IMR-90 (cell line): ENCODE data around the gene PRKN. TPM values are rescaled to one million over a fixed set of nuclear protein-coding genes. Genes with fewer than 3 reads are reported as not detected.

Experiments used
- ATAC-seq: fragments of 200-7000 bp; cut with Tn5 transposase; 2 replicates; pipeline ENCODE4 v1.9.1; 2020; ENCODE audit warnings: low read depth, mild to moderate bottlenecking, moderate library complexity
- BruUV-seq: library from RNA; stranded (reverse); fragments of 400-500 nt; replicated peaks from 2 replicates; lab custom pipeline; 2021; lab: Mats Ljungman, UMichigan
- CTCF ChIA-PET: fragments of 300-600 bp; formaldehyde crosslinking; extraction: SDS; loops from one replicate; lab custom pipeline; 2021; ENCODE audit warnings: antibody characterized with exemption; lab: Yijun Ruan, JAX
- POLR2A ChIA-PET: fragments of 300-600 bp; sonication (Branson Sonifier 250); formaldehyde crosslinking; loops from one replicate; lab custom pipeline; 2022; ENCODE audit warnings: antibody characterized with exemption; ENCODE audit not compliant: unreplicated experiment; lab: Charles Lee
- DNase-seq: peaks from one replicate; pipeline ENCODE4 v3.0.0; 2013
- H2AFZ ChIP-seq: replicated peaks from 2 replicates; pipeline ENCODE3; 2013; ENCODE audit warnings: low read length, mild to moderate bottlenecking; ENCODE audit not compliant: poor library complexity
- H2AK5ac ChIP-seq: 2 replicates; pipeline ENCODE4 v1.6.1; 2013; ENCODE audit warnings: low read depth, low read length, inconsistent platforms
- H2AK9ac ChIP-seq: replicated peaks from 2 replicates; pipeline ENCODE3; 2013; ENCODE audit warnings: mild to moderate bottlenecking, low read depth, low read length, moderate library complexity; ENCODE audit not compliant: poor library complexity
- H2BK120ac ChIP-seq: 2 replicates; pipeline ENCODE4 v1.6.1; 2013; ENCODE audit warnings: low read depth, low read length, inconsistent platforms
- H2BK15ac ChIP-seq: 3 replicates; pipeline ENCODE4 v1.6.1; 2013; ENCODE audit warnings: low read depth, low read length, inconsistent platforms
- H2BK20ac ChIP-seq: 2 replicates; pipeline ENCODE4 v1.6.1; 2013; ENCODE audit warnings: low read depth, mild to moderate bottlenecking, inconsistent platforms, low read length, moderate library complexity
- H2BK5ac ChIP-seq: 2 replicates; pipeline ENCODE4 v1.6.1; 2013; ENCODE audit warnings: mild to moderate bottlenecking, low read depth, low read length, inconsistent platforms; ENCODE audit not compliant: poor library complexity, severe bottlenecking
- H3K14ac ChIP-seq: replicated peaks from 2 replicates; pipeline ENCODE4 v1.6.1; 2013; ENCODE audit warnings: low read depth, low read length, inconsistent platforms
- H3K18ac ChIP-seq: 2 replicates; pipeline ENCODE4 v1.6.1; 2013; ENCODE audit warnings: low read depth, low read length, control low read depth
- H3K23ac ChIP-seq: 2 replicates; pipeline ENCODE4 v1.6.1; 2013; ENCODE audit warnings: low read depth, low read length, inconsistent platforms
- H3K27ac ChIP-seq: 2 replicates; pipeline ENCODE4 v1.5.1; 2013; ENCODE audit warnings: mild to moderate bottlenecking, control low read depth, low read length; ENCODE audit not compliant: insufficient read depth
- H3K27me3 ChIP-seq: 2 replicates; pipeline ENCODE4 v1.6.1; 2013; ENCODE audit warnings: low read length; ENCODE audit not compliant: control insufficient read depth, insufficient read depth
- H3K36me3 ChIP-seq: 2 replicates; pipeline ENCODE4 v1.6.1; 2013; ENCODE audit warnings: low read length, mixed read lengths; ENCODE audit not compliant: control insufficient read depth, insufficient read depth
- H3K4ac ChIP-seq: 2 replicates; pipeline ENCODE4 v1.6.1; 2013; ENCODE audit warnings: low read depth, low read length, inconsistent platforms
- H3K4me1 ChIP-seq: 2 replicates; pipeline ENCODE4 v1.6.1; 2013; ENCODE audit warnings: low read length, mixed read lengths; ENCODE audit not compliant: control insufficient read depth, insufficient read depth
- H3K4me2 ChIP-seq: 2 replicates; pipeline ENCODE4 v1.6.1; 2013; ENCODE audit warnings: low read depth, mild to moderate bottlenecking, control low read depth, low read length, moderate library complexity
- H3K4me3 ChIP-seq: 2 replicates; pipeline ENCODE4 v1.5.1; 2013; ENCODE audit warnings: low read depth, mild to moderate bottlenecking, control low read depth, low read length, moderate library complexity; ENCODE audit not compliant: insufficient read depth
- H3K56ac ChIP-seq: 2 replicates; pipeline ENCODE4 v1.6.1; 2013; ENCODE audit warnings: low read length, inconsistent platforms; ENCODE audit not compliant: insufficient read depth; ENCODE audit errors: extremely low read depth
- H3K79me1 ChIP-seq, 2 experiments: 2 replicates each; pipeline ENCODE4 v1.6.1; 2013; ENCODE audit warnings: low read length in 2 of 2, inconsistent platforms in 1 of 2, low read depth in 1 of 2
- H3K9ac ChIP-seq: 2 replicates; pipeline ENCODE4 v1.6.1; 2013; ENCODE audit warnings: low read depth, low read length, control low read depth
- H3K9me1 ChIP-seq: 2 replicates; pipeline ENCODE4 v1.6.1; 2013; ENCODE audit warnings: low read length, inconsistent platforms; ENCODE audit not compliant: insufficient read depth
- H3K9me3 ChIP-seq: 2 replicates; pipeline ENCODE4 v1.6.1; 2013; ENCODE audit warnings: low read length; ENCODE audit not compliant: control insufficient read depth, insufficient read depth
- H4K20me1 ChIP-seq: 2 replicates; pipeline ENCODE4 v1.6.1; 2013; ENCODE audit warnings: low read length, inconsistent platforms; ENCODE audit not compliant: insufficient read depth
- H4K5ac ChIP-seq: 2 replicates; pipeline ENCODE4 v1.6.1; 2013; ENCODE audit warnings: mild to moderate bottlenecking, low read depth, low read length, control low read depth
- H4K8ac ChIP-seq, 2 experiments: 2 replicates each; pipeline ENCODE4 v1.6.1; 2013; ENCODE audit warnings: low read depth in 2 of 2, low read length in 2 of 2, control low read depth in 1 of 2, inconsistent platforms in 1 of 2
- H4K91ac ChIP-seq: 2 replicates; pipeline ENCODE4 v1.6.1; 2013; ENCODE audit warnings: low read depth, low read length, inconsistent platforms; ENCODE audit not compliant: insufficient read depth
- BHLHE40 ChIP-seq: fragments of 150-350 bp; IDR thresholded peaks from 2 replicates; pipeline ENCODE4 v1.6.1; 2016; ENCODE audit warnings: mild to moderate bottlenecking, low read depth, low read length
- CEBPB ChIP-seq: IDR thresholded peaks from 2 replicates; pipeline ENCODE4 v1.6.1; 2012; ENCODE audit warnings: low read depth, low read length, improper control_type of control experiment
- CHD1 ChIP-seq: IDR thresholded peaks from 2 replicates; pipeline ENCODE4 v1.6.1; 2012; ENCODE audit warnings: low read depth, low read length, improper control_type of control experiment
- ELK1 ChIP-seq: fragments of 150-350 bp; IDR thresholded peaks from 2 replicates; pipeline ENCODE4 v1.6.1; 2016; ENCODE audit warnings: low read depth, mild to moderate bottlenecking, low read length, moderate library complexity, borderline replicate concordance
- FOS ChIP-seq: fragments of 150-350 bp; IDR thresholded peaks from 2 replicates; pipeline ENCODE4 v1.6.1; 2016; ENCODE audit warnings: low read depth, low read length
- MAZ ChIP-seq: IDR thresholded peaks from 2 replicates; pipeline ENCODE4 v1.6.1; 2012; ENCODE audit warnings: low read depth, mild to moderate bottlenecking, low read length, improper control_type of control experiment, moderate library complexity, borderline replicate concordance
- MXI1 ChIP-seq: IDR thresholded peaks from 2 replicates; pipeline ENCODE4 v1.6.1; 2012; ENCODE audit warnings: low read depth, mild to moderate bottlenecking, low read length, moderate library complexity, borderline replicate concordance
- NFE2L2 ChIP-seq: fragments of 150-350 bp; IDR thresholded peaks from 2 replicates; pipeline ENCODE4 v1.6.1; 2016; ENCODE audit warnings: low read depth, mild to moderate bottlenecking, low read length
- POLR2A ChIP-seq: IDR thresholded peaks from 2 replicates; pipeline ENCODE4 v1.6.1; 2012; ENCODE audit warnings: mild to moderate bottlenecking, low read depth, low read length
- RAD21 ChIP-seq: IDR thresholded peaks from 2 replicates; pipeline ENCODE4 v1.6.1; 2012; ENCODE audit warnings: low read length, improper control_type of control experiment
- RCOR1 ChIP-seq: IDR thresholded peaks from 2 replicates; pipeline ENCODE4 v1.6.1; 2012; ENCODE audit warnings: mild to moderate bottlenecking, low read length, improper control_type of control experiment; ENCODE audit not compliant: insufficient replicate concordance
- RFX5 ChIP-seq: IDR thresholded peaks from 2 replicates; pipeline ENCODE4 v1.8.0; 2012; ENCODE audit warnings: low read depth, mild to moderate bottlenecking, low read length, moderate library complexity
- SMC3 ChIP-seq: fragments of 150-350 bp; IDR thresholded peaks from 2 replicates; pipeline ENCODE4 v1.6.1; 2016; ENCODE audit warnings: low read depth, mild to moderate bottlenecking, antibody characterized with exemption, low read length, moderate library complexity
- USF2 ChIP-seq: fragments of 150-350 bp; IDR thresholded peaks from 2 replicates; pipeline ENCODE4 v1.6.1; 2017; ENCODE audit warnings: mild to moderate bottlenecking, antibody characterized with exemption, low read length, low read depth
- WGBS, 2 experiments: methylation state at CpG; one replicate each; pipeline versions ENCODE4 v1.1.5 to v1.1.7; 2013; ENCODE audit warnings: missing lambda C conversion rate in 2 of 2; ENCODE audit not compliant: insufficient read length in 1 of 2; ENCODE audit errors: extremely low coverage in 2 of 2; 5-methylcytosine and 5-hydroxymethylcytosine counted together
- dilution Hi-C: fragments of 300-500 bp; cut with HindIII; formaldehyde crosslinking; loops from one replicate; pipeline ENCODE4 v1.14.3; 2018; ENCODE audit warnings: low sequenced_read_pairs; ENCODE audit not compliant: unreplicated experiment
- in situ Hi-C: fragments of 300-500 bp; cut with MboI; formaldehyde crosslinking; loops from 3 replicates; pipeline ENCODE4 v1.14.3; 2019; ENCODE audit warnings: low sequenced_read_pairs, inconsistent platforms, mixed read lengths
- intact Hi-C: fragments of 100-400 bp; cut with micrococcal nuclease; formaldehyde crosslinking; loops from 2 replicates; pipeline ENCODE4 v1.10.0; 2022
- polyA plus RNA-seq, 3 experiments: library from polyadenylated mRNA; depleted of rRNA; stranded (reverse); fragments of >200 nt; gene quantifications; 2 replicates each; pipeline ENCODE4 v1.2.3, GENCODE V29; 2012; ENCODE audit warnings: low replicate concordance in 1 of 3
- total RNA-seq: library from RNA; depleted of rRNA; stranded (reverse); fragments of >200 nt; gene quantifications from 2 replicates; pipeline ENCODE4 v1.2.3, GENCODE V29; 2012
- TF ChIP-seq, protein P1 (sequence below): conservative IDR thresholded peaks from 2 replicates; pipeline ENCODE4 v1.5.1; 2012; ENCODE audit warnings: mild to moderate bottlenecking, low read depth, low read length, improper control_type of control experiment

PRKN gene
- total and polyA plus RNA-seq, 2 of the 4 experiments (the other 2 are of a cell fraction), result 0.15 to 0.18 TPM

- no peaks in the 10 kb centered on the region for H3K9me1 ChIP-seq
- H3K27ac ChIP-seq, result no peak overlapping the region
- no peak overlapping the region for H4K8ac ChIP-seq
- TF ChIP-seq RAD21 (no peak), CEBPB (no peak), RCOR1 (no peak), MAZ (no peak), BHLHE40 (no peak), ELK1 (no peak), CHD1 (no peak), FOS (no peak), SMC3 (no peak), POLR2A (no peak), USF2 (no peak), MXI1 (no peak), RFX5 (no peak), NFE2L2 (no peak)
- TF ChIP-seq, protein P1, sequence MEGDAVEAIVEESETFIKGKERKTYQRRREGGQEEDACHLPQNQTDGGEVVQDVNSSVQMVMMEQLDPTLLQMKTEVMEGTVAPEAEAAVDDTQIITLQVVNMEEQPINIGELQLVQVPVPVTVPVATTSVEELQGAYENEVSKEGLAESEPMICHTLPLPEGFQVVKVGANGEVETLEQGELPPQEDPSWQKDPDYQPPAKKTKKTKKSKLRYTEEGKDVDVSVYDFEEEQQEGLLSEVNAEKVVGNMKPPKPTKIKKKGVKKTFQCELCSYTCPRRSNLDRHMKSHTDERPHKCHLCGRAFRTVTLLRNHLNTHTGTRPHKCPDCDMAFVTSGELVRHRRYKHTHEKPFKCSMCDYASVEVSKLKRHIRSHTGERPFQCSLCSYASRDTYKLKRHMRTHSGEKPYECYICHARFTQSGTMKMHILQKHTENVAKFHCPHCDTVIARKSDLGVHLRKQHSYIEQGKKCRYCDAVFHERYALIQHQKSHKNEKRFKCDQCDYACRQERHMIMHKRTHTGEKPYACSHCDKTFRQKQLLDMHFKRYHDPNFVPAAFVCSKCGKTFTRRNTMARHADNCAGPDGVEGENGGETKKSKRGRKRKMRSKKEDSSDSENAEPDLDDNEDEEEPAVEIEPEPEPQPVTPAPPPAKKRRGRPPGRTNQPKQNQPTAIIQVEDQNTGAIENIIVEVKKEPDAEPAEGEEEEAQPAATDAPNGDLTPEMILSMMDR, result no peak
- ATAC-seq (no peak), DNase-seq (no peak)
- CTCF ChIA-PET, result no interaction called here
- intact Hi-C loops (no loop called here), dilution Hi-C loops (no loop called here), in situ Hi-C loops (no loop called here)
- POLR2A ChIA-PET, result no interaction called here
- H3K4me3 ChIP-seq, result no peak overlapping the region
- no CpG with 5 or more reads among the region's 2 CpGs for WGBS, 2 experiments
- no peak overlapping the region for H4K5ac ChIP-seq
- no peak overlapping the region for H3K23ac ChIP-seq
- no peak overlapping the region for H3K4me2 ChIP-seq
- H3K9me3 ChIP-seq, result peaks cover 29% of the 10 kb centered on the region
- H3K56ac ChIP-seq, result no peak overlapping the region
- BruUV-seq, result no TSS peak
- H2BK15ac ChIP-seq, result no peak overlapping the region
- no peak overlapping the region for H2BK120ac ChIP-seq
- no peaks in the 10 kb centered on the region for H4K20me1 ChIP-seq
- H3K79me1 ChIP-seq, result no peaks in the 10 kb centered on the region
- H4K91ac ChIP-seq, result no peak overlapping the region
- H3K27me3 ChIP-seq, result no peaks in the 10 kb centered on the region
- no peaks in the 10 kb centered on the region for H3K4me1 ChIP-seq
- H3K4ac ChIP-seq, result no peak overlapping the region
- no peak overlapping the region for H3K14ac ChIP-seq
- no peak overlapping the region for H2BK20ac ChIP-seq
- H2BK5ac ChIP-seq, result no peak overlapping the region
- H2AK5ac ChIP-seq, result no peak overlapping the region
- no peak overlapping the region for H3K18ac ChIP-seq
- H2AFZ ChIP-seq, result no peak overlapping the region
- H3K9ac ChIP-seq, result no peak overlapping the region
- H3K36me3 ChIP-seq, result no peaks in the 10 kb centered on the region
- no peak overlapping the region for H2AK9ac ChIP-seq
These were observed 1058.9 kb downstream of the PRKN start for GRCh38 chr6:161668665-161669064.
